SK-N-SH treated with all-trans-retinoic acid at 6 μM for 48 hours (cell line): ENCODE results near the gene TXLNA.

Experiments used
- ATAC-seq: fragments of 200-7000 bp; cut with Tn5 transposase; 3 replicates; pipeline ENCODE4 v1.9.1; 2020; ENCODE audit warnings: mild to moderate bottlenecking, moderate library complexity
- BACH2 ChIP-seq: fragments of 250-450 bp; sonication (Bioruptor Pico); IDR thresholded peaks from 2 replicates; pipeline ENCODE4 v1.9.0; 2021; ENCODE audit warnings: mild to moderate bottlenecking, borderline replicate concordance
- ISL1 ChIP-seq: fragments of 250-450 bp; sonication (Bioruptor Pico); IDR thresholded peaks from 2 replicates; pipeline ENCODE4 v2.1.2; 2022; ENCODE audit warnings: mild to moderate bottlenecking, moderate library complexity
- OSR1 ChIP-seq: fragments of 250-450 bp; sonication (Bioruptor Pico); IDR thresholded peaks from 2 replicates; pipeline ENCODE4 v1.8.0; 2022; ENCODE audit warnings: moderate library complexity, mild to moderate bottlenecking, inconsistent platforms
- PATZ1 ChIP-seq: fragments of 250-450 bp; sonication (Bioruptor Pico); IDR thresholded peaks from 2 replicates; pipeline ENCODE4 v1.8.0; 2020; ENCODE audit warnings: mild to moderate bottlenecking, moderate library complexity, borderline replicate concordance
- PPARA ChIP-seq: fragments of 250-450 bp; sonication (Bioruptor Pico); IDR thresholded peaks from 2 replicates; pipeline ENCODE4 v1.5.0; 2020; ENCODE audit warnings: mild to moderate bottlenecking, borderline replicate concordance
- SNAI2 ChIP-seq: fragments of 250-450 bp; sonication (Bioruptor Pico); IDR thresholded peaks from 2 replicates; pipeline ENCODE4 v1.5.0; 2020; ENCODE audit warnings: mild to moderate bottlenecking, moderate library complexity
- TCF4 ChIP-seq: fragments of 250-450 bp; sonication (Bioruptor Pico); IDR thresholded peaks from 2 replicates; pipeline ENCODE4 v1.8.0; 2021; ENCODE audit warnings: mild to moderate bottlenecking, moderate library complexity, borderline replicate concordance
- TOX ChIP-seq: fragments of 250-450 bp; sonication (Bioruptor Pico); IDR thresholded peaks from 2 replicates; pipeline ENCODE4 v1.8.0; 2021; ENCODE audit warnings: mild to moderate bottlenecking, moderate library complexity, borderline replicate concordance
- ZC3H10 ChIP-seq: fragments of 250-450 bp; sonication (Bioruptor Pico); IDR thresholded peaks from 2 replicates; pipeline ENCODE4 v1.5.1; 2021; ENCODE audit warnings: mild to moderate bottlenecking, moderate library complexity
- ZFP30 ChIP-seq: fragments of 450-650 bp; formaldehyde crosslinking; IDR thresholded peaks from 2 replicates; pipeline ENCODE4 v1.5.0; 2022; ENCODE audit warnings: mild to moderate bottlenecking, moderate library complexity
- ZNF565 ChIP-seq: fragments of 450-650 bp; formaldehyde crosslinking; conservative IDR thresholded peaks from 2 replicates; pipeline ENCODE4 v1.5.0; 2020; ENCODE audit warnings: low read depth, mild to moderate bottlenecking, moderate library complexity
- ZNF70 ChIP-seq: fragments of 450-650 bp; formaldehyde crosslinking; IDR thresholded peaks from 2 replicates; pipeline ENCODE4 v1.5.0; 2020; ENCODE audit warnings: mild to moderate bottlenecking, moderate library complexity
- ZNF8 ChIP-seq: fragments of 450-650 bp; formaldehyde crosslinking; IDR thresholded peaks from 2 replicates; pipeline ENCODE4 v1.5.0; 2020; ENCODE audit warnings: mild to moderate bottlenecking, moderate library complexity
- TF ChIP-seq, protein P1 (sequence below): fragments of 250-450 bp; sonication (Bioruptor Pico); IDR thresholded peaks from 2 replicates; pipeline ENCODE4 v1.5.1; 2020; ENCODE audit warnings: low read depth, mild to moderate bottlenecking, moderate library complexity
- TF ChIP-seq, protein P2 (sequence below): fragments of 250-450 bp; sonication (Bioruptor Pico); IDR thresholded peaks from 2 replicates; pipeline ENCODE4 v1.8.0; 2021; ENCODE audit warnings: low read depth, mild to moderate bottlenecking, moderate library complexity, borderline replicate concordance

Gene TXLNA

DNA sequence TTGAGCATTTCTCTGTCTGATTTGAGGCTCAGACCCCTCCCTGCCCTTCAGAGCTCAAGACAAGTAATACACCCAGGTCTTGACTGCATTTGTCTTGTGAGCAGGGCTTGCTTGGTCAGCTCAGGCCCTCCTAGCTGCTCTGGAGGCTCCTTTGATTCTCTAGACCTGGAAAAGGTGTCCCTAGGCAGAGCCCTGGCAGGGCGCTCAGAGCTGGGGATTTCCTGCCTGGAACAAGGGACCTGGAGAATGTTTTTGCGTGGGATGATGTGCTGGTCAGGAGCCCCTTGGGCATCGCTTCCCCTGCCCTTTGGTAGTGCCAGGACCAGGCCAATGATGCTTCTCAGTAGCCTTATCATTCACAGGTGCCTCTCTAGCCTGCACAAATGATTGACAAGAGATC, 16.1 kb downstream of the TXLNA start:
- no peak for TF ChIP-seq PATZ1 (CRISPR knock-in tag)
- no peak for TF ChIP-seq BACH2
- TF ChIP-seq, protein P1, sequence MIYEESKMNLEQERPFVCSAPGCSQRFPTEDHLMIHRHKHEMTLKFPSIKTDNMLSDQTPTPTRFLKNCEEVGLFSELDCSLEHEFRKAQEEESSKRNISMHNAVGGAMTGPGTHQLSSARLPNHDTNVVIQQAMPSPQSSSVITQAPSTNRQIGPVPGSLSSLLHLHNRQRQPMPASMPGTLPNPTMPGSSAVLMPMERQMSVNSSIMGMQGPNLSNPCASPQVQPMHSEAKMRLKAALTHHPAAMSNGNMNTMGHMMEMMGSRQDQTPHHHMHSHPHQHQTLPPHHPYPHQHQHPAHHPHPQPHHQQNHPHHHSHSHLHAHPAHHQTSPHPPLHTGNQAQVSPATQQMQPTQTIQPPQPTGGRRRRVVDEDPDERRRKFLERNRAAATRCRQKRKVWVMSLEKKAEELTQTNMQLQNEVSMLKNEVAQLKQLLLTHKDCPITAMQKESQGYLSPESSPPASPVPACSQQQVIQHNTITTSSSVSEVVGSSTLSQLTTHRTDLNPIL (CRISPR knock-in tag), result no peak
- TF ChIP-seq TCF4 (CRISPR knock-in tag), result no peak
- TF ChIP-seq ZNF565, result no peak
- TF ChIP-seq SNAI2 (CRISPR knock-in tag), result no peak
- no peak for TF ChIP-seq PPARA
- TF ChIP-seq, protein P2, sequence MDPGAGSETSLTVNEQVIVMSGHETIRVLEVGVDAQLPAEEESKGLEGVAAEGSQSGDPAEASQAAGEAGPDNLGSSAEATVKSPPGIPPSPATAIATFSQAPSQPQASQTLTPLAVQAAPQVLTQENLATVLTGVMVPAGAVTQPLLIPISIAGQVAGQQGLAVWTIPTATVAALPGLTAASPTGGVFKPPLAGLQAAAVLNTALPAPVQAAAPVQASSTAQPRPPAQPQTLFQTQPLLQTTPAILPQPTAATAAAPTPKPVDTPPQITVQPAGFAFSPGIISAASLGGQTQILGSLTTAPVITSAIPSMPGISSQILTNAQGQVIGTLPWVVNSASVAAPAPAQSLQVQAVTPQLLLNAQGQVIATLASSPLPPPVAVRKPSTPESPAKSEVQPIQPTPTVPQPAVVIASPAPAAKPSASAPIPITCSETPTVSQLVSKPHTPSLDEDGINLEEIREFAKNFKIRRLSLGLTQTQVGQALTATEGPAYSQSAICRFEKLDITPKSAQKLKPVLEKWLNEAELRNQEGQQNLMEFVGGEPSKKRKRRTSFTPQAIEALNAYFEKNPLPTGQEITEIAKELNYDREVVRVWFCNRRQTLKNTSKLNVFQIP (CRISPR knock-in tag), result no peak
- TF ChIP-seq ZC3H10 (CRISPR knock-in tag), result no peak
- no peak for ATAC-seq

DNA sequence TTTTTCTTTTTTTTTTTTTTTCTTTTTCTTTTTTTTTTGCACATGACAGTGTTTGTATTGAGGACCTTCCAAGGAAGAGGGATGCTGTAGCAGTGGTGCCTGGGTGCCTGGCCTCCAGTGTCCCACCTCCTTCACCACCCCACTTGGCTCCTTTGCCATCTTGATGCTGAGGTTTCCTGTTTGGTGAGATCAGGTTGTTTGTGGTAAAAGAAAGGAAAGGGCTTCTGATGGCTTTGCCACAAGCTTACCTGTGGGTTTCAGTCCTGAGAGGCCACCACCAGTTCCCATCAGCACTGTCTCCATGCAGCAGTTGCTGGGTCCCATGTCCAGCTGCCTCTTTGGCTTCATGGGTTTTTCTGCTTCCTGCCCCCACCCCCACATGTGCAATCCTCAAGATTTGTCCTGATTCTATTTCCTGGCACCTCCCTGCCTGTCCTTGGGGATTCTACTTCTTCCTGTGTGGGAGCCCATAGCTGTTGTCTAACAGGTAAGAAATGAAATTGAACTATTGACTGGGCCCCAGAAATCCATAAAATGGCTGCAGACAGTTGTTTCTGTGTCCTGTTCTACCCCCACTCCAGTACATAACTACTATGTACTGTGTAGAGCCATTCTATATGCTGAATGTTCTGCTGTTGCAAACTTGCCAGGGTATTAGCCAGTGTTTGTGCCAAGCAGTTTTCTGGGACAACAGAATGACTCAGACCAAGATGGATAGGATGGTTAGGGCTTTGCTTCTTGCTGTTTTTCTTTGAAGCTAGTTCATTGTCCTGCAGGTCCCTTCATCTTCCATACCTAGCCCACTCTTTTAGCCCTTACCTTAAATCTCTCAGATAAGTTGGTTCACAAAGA, 16.7 kb downstream of the TXLNA start:
- no peak for ATAC-seq
- TF ChIP-seq ZFP30, result no peak
- no peak for TF ChIP-seq TOX
- TF ChIP-seq, protein P1 (CRISPR knock-in tag), result no peak
- TF ChIP-seq PPARA, result no peak

DNA sequence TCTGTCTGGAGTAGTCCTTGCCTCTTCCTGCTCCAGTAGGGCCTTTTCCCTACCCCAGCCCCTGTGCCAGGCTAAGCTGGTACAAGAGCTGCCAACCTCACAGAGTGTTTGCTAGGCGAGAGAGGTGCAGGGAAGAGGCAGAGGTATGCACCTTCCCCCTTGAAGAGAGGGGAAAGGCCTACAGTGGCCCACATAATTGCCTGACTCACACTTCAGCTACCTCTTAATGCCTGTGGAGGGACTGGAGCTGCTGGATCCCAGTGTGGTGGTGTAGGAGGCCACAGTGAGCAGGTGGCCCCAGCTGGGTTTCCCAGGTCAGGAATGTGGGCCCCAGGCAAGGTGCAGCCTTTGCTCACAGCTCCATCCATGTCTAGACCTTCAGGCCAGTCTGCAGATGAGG, 17.6 kb downstream of the TXLNA start:
- no peak for ATAC-seq

GRCh38 chr1:32197837-32198236, 18.4 kb downstream of the TXLNA start:
- no peak for ATAC-seq
- no peak for TF ChIP-seq OSR1
- no peak for TF ChIP-seq ISL1
- TF ChIP-seq ZNF8 (CRISPR knock-in tag), result no peak
- no peak for TF ChIP-seq ZNF70 (CRISPR knock-in tag)

More for the DNA sequence above, 17.6 kb downstream of the TXLNA start:
- TF ChIP-seq PPARA (no peak), ZNF70 (CRISPR knock-in tag) (no peak)
- TF ChIP-seq, protein P2 (CRISPR knock-in tag), result no peak

GRCh38 chr1:32198237-32199042, 19.0 kb downstream of the TXLNA start:
- no peak for TF ChIP-seq ZNF70 (CRISPR knock-in tag)
- TF ChIP-seq, protein P2 (CRISPR knock-in tag), result no peak
- ATAC-seq, result no peak
